Mucosa of descending colon (tissue), 3 donors: ENCODE data around the gene RNF141. TPM values are rescaled to one million over a fixed set of nuclear protein-coding genes. Genes with fewer than 3 reads are reported as not detected.

Experiments used
- ATAC-seq: fragments of 200-7000 bp; cut with Tn5 transposase; one replicate; pipeline ENCODE4 v1.9.1; 2020; ENCODE audit warnings: mild to moderate bottlenecking, moderate library complexity
- DNase-seq, 3 donors: peaks; one replicate each; pipeline ENCODE4 v3.0.0-alpha.2; 2020
- H3K36me3 ChIP-seq: fragments of 200-600 bp; one replicate; pipeline ENCODE4 v1.8.0; 2021; ENCODE audit warnings: low read depth, mild to moderate bottlenecking
- H3K4me1 ChIP-seq: fragments of 200-600 bp; one replicate; pipeline ENCODE4 v1.8.0; 2021; ENCODE audit warnings: low read depth, mild to moderate bottlenecking
- H3K4me3 ChIP-seq: fragments of 200-600 bp; one replicate; pipeline ENCODE4 v1.8.0; 2021; ENCODE audit warnings: mild to moderate bottlenecking
- H3K9me3 ChIP-seq: fragments of 200-600 bp; one replicate; pipeline ENCODE4 v1.8.0; 2021; ENCODE audit warnings: mild to moderate bottlenecking
- CTCF ChIP-seq: fragments of 200-600 bp; IDR thresholded peaks from one replicate; pipeline ENCODE4 v1.8.0; 2022; ENCODE audit warnings: antibody characterized with exemption, mild to moderate bottlenecking
- intact Hi-C, 2 donors: fragments of 100-400 bp; cut with DNase I in 1 of 2; cut with micrococcal nuclease in 1 of 2; formaldehyde crosslinking; loops; one replicate each; pipeline versions ENCODE4 v1.11.0 to v1.11.1; 2022; cut with DNase I, micrococcal nuclease
- total RNA-seq, 3 donors: library from RNA; stranded (reverse); fragmentation: NEBNext Ultra II Directional in 2 of 3; extraction: Animal tissue kit (Norgen Biotek cat#: 25700) in 2 of 3; gene quantifications; one replicate each; pipeline versions ENCODE4 v1.2.1 to v1.2.4, GENCODE V29; 2021 to 2023
- donor health status: DM: no; HTN: no; CAD: no; lungs with moderate emphysema.
- donor health status: DM: no; HTN: no; CAD: no.
- donor health status: DM: no; HTN: yes; CAD: no.

The RNF141 gene
- total RNA-seq, 3 donors from 2014 or later, result 32.8 to 35.5 (median 34.7) TPM

DNA sequence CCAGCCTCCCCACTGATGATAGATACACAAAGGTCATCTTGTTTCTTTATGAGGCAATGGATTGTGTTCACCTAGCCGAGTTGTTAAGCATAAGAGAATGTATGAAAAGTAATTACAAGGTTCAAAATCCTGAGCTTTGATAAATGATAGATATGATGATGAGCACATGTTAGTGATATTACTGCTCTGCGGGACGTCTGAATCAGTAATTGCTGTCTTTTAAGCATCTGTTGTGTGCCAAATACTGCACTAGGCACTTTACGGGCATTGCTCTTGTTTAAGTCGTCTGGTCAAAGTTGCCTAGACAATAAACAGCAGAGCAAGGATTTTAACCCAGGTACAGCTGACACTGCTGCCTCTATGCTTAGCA, 559 bp upstream of the RNF141 start:
- no peak for TF ChIP-seq CTCF
- H3K9me3 ChIP-seq, result no peaks in the 10 kb centered on the region
- DNase-seq, result no peak
- intact Hi-C loops, result no loop called here
- no peak for ATAC-seq
- no peak overlapping the region for H3K4me3 ChIP-seq
- H3K36me3 ChIP-seq, result no peaks in the 10 kb centered on the region
- peaks cover 5% of the 10 kb centered on the region for H3K4me1 ChIP-seq

GRCh38 chr11:10540546-10540914, 457 bp downstream of the RNF141 start:
- no peak for TF ChIP-seq CTCF
- DNase-seq (peak in 1 of 3 donors; percentile 72), ATAC-seq (peak; percentile 70)
- intact Hi-C loops, result no loop called here
- no peaks in the 10 kb centered on the region for H3K9me3 ChIP-seq
- H3K36me3 ChIP-seq, result no peaks in the 10 kb centered on the region
- H3K4me3 ChIP-seq, result peak overlapping the region; percentile 54
- peaks cover 5% of the 10 kb centered on the region for H3K4me1 ChIP-seq

- Histone ChIP-seq H3K4me1 (peaks cover 5% of the 10 kb centered on the region), H3K9me3 (no peaks in the 10 kb centered on the region), H3K4me3 (no peak overlapping the region), H3K36me3 (no peaks in the 10 kb centered on the region)
- ATAC-seq, result no peak
- no peak for DNase-seq
- no peak for TF ChIP-seq CTCF
- intact Hi-C loops, result no loop called here
Measured at GRCh38 chr11:10539339-10539738, 1.6 kb downstream of the RNF141 start.

DNA sequence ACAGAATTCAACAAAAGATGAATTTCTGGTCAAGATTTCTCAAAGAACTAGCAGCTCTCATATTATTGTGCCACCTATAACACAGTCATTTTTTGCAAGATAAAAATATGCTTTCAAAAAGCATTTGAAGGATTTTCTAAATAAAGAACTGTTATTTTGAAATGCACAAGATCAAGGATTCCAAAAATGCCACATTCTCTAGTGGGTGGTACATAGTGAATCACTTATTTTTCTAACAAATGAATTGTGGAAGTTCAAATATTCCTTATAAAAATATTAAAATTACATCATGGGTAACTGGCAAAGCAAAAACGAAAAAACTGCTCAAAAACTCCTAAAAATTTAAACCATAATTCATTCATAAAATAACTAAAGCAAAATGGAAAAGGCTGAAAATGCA, 2.1 kb downstream of the RNF141 start:
- Histone ChIP-seq H3K9me3 (no peaks in the 10 kb centered on the region), H3K4me3 (no peak overlapping the region), H3K4me1 (peaks cover 5% of the 10 kb centered on the region), H3K36me3 (no peaks in the 10 kb centered on the region)
- no peak for TF ChIP-seq CTCF
- DNase-seq (no peak), ATAC-seq (no peak)
- intact Hi-C loops, result no loop called here

- Histone ChIP-seq H3K4me1 (peaks cover 5% of the 10 kb centered on the region), H3K4me3 (no peak overlapping the region), H3K9me3 (no peaks in the 10 kb centered on the region), H3K36me3 (no peaks in the 10 kb centered on the region)
- no peak for TF ChIP-seq CTCF
- no peak for DNase-seq
- intact Hi-C loops, result no loop called here
- no peak for ATAC-seq
Measured at GRCh38 chr11:10537600-10537999, 3.4 kb downstream of the RNF141 start.

DNA sequence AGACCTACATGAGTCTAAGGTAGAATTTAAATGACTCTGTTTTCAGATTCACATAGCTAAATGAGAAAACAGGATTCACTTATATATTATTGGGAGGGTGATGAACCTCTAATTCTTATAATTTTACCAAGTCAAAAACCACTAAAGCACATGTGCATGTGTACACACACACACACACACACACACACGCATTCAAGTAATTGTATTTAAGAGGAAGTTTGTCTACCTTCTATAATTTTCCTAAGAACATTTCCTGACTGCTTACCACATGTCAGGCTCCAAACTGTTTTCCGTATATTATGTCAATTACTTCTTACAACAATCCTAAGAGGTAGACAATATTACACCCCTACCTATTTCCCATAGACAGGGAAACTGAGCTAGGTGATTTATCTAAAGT, 6.7 kb downstream of the RNF141 start:
- no peak for ATAC-seq
- Histone ChIP-seq H3K36me3 (no peaks in the 10 kb centered on the region), H3K4me1 (no peaks in the 10 kb centered on the region), H3K9me3 (no peaks in the 10 kb centered on the region), H3K4me3 (no peak overlapping the region)
- intact Hi-C loops, result no loop called here
- TF ChIP-seq CTCF, result no peak
- DNase-seq, result no peak
